Anterior cingulate cortex (tissue), 58 donors: ENCODE results near the gene S100Z.
"Not testable (repeated sequence)": the region's sequence is repeated elsewhere in the genome, so short reads cannot be mapped to it uniquely, and the experiment has no call there.

Source experiments
- DNase-seq, 58 donors: peaks; one replicate each; lab custom pipeline; 2025; lab: John Stamatoyannopoulos, UW

The S100Z gene

GRCh38 chr5:76849419-76850291 lies at the start of gene S100Z:
Gene S100Z, plus strand, starts transcription at chr5:76850014. Its CDS starts 25,346 bp downstream, at chr5:76875360.
- DNase-seq = no peak

- DNase-seq = no peak
These were observed 49.2 kb upstream of the S100Z start for GRCh38 chr5:76800579-76800978.

GRCh38 chr5:76801159-76801802 lies 48.5 kb upstream of the S100Z start:
- no peak for DNase-seq

- no peak for DNase-seq
These were observed 48.0 kb upstream of the S100Z start for GRCh38 chr5:76801803-76802195.

- no peak for DNase-seq
These were observed 45.5 kb upstream of the S100Z start for GRCh38 chr5:76804266-76804665.

- DNase-seq = peak in 1 of 58 donors; percentile 14
These were observed 43.9 kb upstream of the S100Z start for GRCh38 chr5:76805821-76806505.

GRCh38 chr5:76807296-76807695 lies 42.5 kb upstream of the S100Z start:
- peak in 1 of 58 donors; percentile 24 for DNase-seq

- peak in 17 of 58 donors; percentile 3 to 45 (median 13) for DNase-seq
These were observed 41.6 kb upstream of the S100Z start for GRCh38 chr5:76808141-76808691.

GRCh38 chr5:76809141-76809540 lies 40.7 kb upstream of the S100Z start:
- DNase-seq = no peak

GRCh38 chr5:76810236-76810635 lies 39.6 kb upstream of the S100Z start:
- no peak for DNase-seq

- no peak for DNase-seq
These were observed 38.6 kb upstream of the S100Z start for GRCh38 chr5:76811214-76811613.

GRCh38 chr5:76812209-76812608 lies 37.6 kb upstream of the S100Z start:
- not testable (repeated sequence) for DNase-seq

- DNase-seq = no peak
These were observed 35.7 kb upstream of the S100Z start for GRCh38 chr5:76813982-76814562.

GRCh38 chr5:76816110-76816831 lies 33.5 kb upstream of the S100Z start:
- DNase-seq = no peak

GRCh38 chr5:76818844-76819831 lies 30.7 kb upstream of the S100Z start, which contains the start of gene F2RL1:
Gene F2RL1, plus strand, starts transcription at chr5:76819030. Its CDS starts 153 bp downstream, at chr5:76819183.
- peak in 20 of 58 donors; percentile 0 to 40 (median 10) for DNase-seq

- peak in 1 of 58 donors; percentile 26 for DNase-seq
These were observed 29.8 kb upstream of the S100Z start for GRCh38 chr5:76819851-76820525.

GRCh38 chr5:76820526-76820890 lies 29.3 kb upstream of the S100Z start:
- no peak for DNase-seq

GRCh38 chr5:76821136-76821535 lies 28.7 kb upstream of the S100Z start:
- no peak for DNase-seq
